GM19452 (cell line): ENCODE results near the gene PCP4L1.
"Not testable (repeated sequence)": the region's sequence is repeated elsewhere in the genome, so short reads cannot be mapped to it uniquely, and the experiment has no call there.

Experiments used
- ATAC-seq: cut with Tn5 transposase; IDR thresholded peaks from one replicate; pipeline ENCODE4 v1.9.1; 2021; ENCODE audit not compliant: unreplicated experiment

Gene PCP4L1

DNA sequence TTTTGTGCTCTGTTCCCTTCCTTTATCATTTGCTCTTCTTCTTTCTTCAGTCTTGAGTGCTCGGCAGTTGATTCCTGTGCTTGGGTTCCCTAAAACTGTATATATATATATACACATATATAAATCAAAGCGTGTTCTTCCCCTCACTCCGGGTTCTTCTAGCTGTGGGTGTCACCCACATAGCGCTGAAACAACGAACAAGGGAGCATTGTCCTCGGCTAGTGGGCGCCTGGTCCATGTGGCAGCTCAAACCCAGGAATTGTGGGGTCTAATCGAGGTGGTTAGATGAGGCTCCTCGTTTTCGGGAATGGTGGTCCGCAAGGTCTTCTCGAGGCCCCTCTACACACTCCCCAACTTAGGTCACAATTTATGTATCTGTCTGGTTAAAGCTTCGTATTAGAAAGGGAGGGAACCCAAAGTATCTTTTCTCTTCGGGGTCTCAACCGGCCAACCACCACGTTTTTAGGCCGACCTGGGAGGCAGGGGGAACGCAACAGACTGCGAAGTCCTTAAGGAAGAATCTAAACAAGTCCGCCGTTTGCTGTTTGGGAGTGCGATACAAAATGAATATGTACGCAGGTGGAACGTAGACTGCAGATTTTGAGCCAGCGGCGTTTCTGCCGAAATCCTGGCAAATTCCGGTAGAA is 55.1 kb downstream of the PCP4L1 start:
- peak; percentile 13 for ATAC-seq

DNA sequence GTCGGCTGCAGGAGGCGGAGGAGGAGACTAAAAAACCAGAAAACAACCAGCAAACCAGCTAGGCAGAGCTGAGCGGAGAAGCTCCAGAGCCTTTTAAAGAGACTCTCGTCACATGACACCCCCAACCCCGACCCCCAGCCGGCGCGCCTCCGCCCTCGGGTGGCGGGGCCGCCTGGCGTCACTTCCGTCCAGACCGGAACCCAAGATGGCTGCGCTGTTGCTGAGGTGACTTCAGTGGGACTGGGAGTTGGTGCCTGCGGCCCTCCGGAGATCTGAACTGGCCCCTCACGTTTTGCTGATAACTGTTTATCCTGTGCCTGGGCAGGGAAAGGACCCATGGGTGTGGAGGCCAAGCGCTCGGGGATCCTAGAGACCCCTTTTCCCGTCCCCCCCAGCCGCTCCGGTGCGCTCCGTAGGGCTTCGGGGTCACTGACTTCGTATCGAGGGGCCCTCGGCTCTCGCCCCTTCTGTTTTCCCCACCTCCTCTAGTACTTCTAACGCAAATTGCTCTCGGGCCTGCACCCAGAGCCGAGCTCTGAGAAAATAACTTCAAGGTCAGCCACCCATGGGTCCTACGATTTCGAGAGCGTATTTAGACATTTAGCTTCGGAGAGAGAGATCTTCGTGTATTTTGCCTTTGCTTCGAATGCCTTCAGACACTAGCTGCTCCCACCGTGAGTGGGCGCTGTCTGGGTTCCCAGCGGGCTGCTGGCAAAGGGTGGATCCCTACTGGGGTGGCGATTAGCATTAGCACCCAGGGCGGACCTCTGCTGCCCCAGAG is 55.8 kb downstream of the PCP4L1 start, which contains the start of gene SDHC:
SDHC (plus strand) TSS at position 181 of the 781 bp plus-strand sequence; CDS start at position 206, 25 bp downstream.
- ATAC-seq, result peak; percentile 99

DNA sequence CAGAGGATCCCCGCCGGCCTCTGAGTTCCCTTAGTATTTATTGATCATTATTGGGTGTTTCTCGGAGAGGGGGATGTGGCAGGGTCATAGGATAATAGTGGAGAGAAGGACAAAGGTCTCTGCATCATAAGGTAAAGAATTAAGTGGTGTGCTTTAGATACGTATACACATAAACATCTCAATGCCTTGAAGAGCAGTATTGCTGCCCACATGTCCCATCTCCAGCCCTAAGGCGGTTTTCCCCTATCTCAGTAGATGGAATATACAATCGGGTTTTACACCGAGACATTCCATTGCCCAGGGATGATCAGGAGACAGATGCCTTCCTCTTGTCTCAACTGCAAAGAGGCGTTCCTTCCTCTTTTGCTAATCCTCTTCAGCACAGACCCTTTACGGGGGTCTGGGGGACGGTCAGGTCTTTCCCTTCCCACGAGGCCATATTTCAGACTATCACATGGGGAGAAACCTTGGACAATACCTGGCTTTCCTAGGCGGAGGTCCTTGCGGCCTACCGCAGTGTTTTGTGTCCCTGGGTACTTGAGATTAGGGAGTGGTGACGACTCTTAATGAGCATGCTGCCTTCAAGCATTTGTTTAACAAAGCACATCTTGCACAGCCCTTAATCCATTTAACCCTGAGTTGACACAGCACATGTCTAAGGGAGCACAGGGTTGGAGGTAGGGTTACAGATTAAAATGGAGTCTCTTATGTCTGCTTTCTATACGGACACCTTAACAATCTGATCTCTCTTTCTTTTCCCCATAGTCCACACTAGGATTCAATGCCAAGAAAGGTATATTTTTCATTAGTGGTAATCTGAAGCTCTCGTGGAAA is 57.5 kb downstream of the PCP4L1 start:
- not testable (repeated sequence) for ATAC-seq

DNA sequence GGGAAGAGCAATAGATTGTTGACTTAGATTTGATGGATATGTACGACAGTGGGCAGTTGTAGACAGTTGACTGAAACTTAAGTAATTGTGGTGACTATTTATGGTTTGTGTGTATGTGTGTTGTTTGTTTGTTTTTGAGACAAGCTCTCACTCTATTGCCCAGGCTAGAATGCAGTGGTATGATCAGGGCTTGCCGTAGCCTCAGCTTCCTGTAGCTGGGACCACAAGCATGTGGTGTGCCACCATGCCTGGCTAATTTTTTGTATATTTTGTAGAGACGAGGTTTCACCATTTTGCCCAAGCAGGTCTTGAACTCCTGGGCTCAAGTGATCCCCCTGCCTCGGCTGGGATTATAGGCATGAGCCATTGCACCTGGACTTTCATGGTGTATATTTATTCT is 65.5 kb downstream of the PCP4L1 start:
- no peak for ATAC-seq

DNA sequence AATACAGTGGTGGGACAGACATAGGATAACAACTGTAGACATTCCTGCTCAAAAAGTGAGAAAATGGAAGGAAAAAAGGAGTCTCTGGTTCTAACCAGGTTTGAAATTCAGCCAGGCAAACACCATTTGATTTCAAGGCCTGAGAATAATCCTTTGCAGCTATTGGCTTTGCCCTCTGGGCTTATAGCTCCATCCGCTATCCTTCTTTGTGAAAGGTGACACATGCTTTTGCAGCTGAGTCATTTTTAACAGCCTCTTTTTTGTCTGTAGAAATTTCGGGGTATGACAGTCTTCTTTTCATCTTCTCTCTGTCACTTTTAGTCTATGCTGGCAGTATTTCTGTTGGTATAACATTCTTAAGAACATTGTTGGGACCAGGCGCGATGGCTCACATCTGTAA is 71.8 kb downstream of the PCP4L1 start:
- ATAC-seq, result no peak

DNA sequence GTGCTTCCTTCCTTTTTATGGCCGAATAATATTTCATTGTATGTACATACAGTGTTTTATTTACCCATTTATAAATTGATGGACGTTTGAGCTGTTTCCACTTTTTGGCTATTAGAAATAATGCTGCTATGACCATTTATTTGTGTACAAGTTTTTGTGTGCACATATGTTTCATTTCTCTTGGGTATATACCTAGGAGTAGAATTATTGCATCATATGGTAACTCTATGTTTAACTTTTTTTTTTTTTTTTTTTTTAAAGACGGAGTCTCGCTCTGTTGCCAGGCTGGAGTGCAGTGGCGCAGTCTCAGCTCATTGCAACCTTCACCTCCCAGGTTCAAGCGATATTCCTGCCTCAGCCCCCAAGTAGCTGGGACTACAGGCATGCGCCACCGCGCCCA is 74.6 kb downstream of the PCP4L1 start:
- ATAC-seq, result no peak
